HG03280 (cell line): Measurements from ENCODE around the gene ZNF883.

ENCODE experiments used
- ATAC-seq: cut with Tn5 transposase; IDR thresholded peaks from one replicate; pipeline ENCODE4 v1.9.1; 2021; ENCODE audit warnings: mild to moderate bottlenecking, moderate library complexity; ENCODE audit not compliant: unreplicated experiment

The ZNF883 gene

GRCh38 chr9:112921549-112921948, 90.4 kb downstream of the ZNF883 start:
- no peak for ATAC-seq

DNA sequence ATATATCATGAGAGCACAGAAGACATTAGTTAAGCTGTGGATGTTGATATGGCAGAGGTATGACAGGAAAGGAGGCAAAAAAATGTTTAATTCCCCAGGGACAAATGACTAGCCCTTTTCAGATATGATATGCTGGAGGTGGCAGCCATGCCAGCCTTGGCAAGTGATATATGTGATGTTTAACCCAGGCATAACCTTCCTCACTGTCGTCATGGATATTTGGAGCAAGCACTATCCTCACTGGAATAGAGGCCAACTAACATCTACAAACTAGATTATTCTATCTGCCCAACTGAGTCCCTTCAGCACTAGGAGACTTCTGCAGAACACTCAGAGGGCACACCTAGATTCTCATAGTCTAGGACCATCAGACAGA, 94.0 kb downstream of the ZNF883 start:
- no peak for ATAC-seq

GRCh38 chr9:112917047-112917986, 94.7 kb downstream of the ZNF883 start:
- ATAC-seq, result no peak

GRCh38 chr9:112914524-112914923, 97.5 kb downstream of the ZNF883 start:
- no peak for ATAC-seq

GRCh38 chr9:112913326-112913725, 98.7 kb downstream of the ZNF883 start:
- ATAC-seq, result no peak

DNA sequence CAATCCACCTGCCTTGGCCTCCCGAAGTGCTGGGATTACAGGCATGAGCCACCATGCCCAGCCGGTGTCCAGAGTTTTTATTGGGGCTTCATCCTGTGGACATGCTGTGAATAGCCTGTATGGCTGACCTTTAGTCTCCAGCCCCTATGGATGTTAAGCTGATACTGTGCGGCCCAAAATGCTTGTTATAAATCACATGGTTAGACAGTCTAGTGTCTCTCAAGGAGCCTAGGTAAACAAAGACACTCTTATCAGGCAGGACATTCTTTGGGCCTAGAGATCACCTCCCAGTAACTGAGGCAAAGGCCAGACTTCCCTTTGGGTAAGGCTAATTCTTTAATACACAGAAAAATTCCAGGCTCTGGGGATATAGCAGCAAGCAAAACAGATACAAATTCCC, 99.4 kb downstream of the ZNF883 start:
- no peak for ATAC-seq

DNA sequence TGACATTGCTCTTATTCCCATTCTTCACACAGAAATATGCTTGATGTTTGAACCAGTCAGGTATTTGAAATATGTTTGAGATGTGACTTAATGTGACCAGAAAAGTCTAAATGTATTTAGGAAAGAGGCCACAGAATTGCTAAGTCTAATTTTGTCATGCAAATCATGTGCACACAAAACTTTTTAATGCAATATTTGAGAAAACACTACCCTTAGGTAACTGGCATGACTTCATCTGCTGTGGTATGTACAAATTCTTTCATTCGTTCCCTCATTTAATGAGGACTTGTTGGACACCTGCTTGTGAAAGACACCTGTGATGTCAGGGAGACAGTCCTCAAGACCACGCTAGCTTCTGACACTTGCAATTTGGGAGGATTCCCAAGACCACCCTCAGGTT, 100.3 kb downstream of the ZNF883 start:
- no peak for ATAC-seq
